Mesendoderm (in vitro differentiated cells): Measurements from ENCODE around the gene SPATA32.

Experiments used
- DNase-seq: peaks from one replicate; pipeline ENCODE4 v3.0.0; 2013
- H2AK5ac ChIP-seq: 2 replicates; pipeline ENCODE4 v1.6.1; 2013; ENCODE audit warnings: low read length, inconsistent platforms
- H2BK120ac ChIP-seq: 2 replicates; pipeline ENCODE4 v1.6.1; 2013; ENCODE audit warnings: low read depth, mild to moderate bottlenecking, low read length, moderate library complexity, mixed read lengths
- H2BK15ac ChIP-seq: replicated peaks from 2 replicates; pipeline ENCODE4 v1.6.1; 2013; ENCODE audit warnings: low read depth, mild to moderate bottlenecking, moderate library complexity
- H2BK5ac ChIP-seq: 2 replicates; pipeline ENCODE4 v1.6.1; 2013; ENCODE audit warnings: low read length, inconsistent platforms
- H3K18ac ChIP-seq: 2 replicates; pipeline ENCODE4 v1.6.1; 2013; ENCODE audit warnings: mild to moderate bottlenecking, low read length, mixed read lengths
- H3K23ac ChIP-seq: one replicate; pipeline ENCODE4 v1.6.1; 2013; ENCODE audit warnings: low read length
- H3K27ac ChIP-seq: 2 replicates; pipeline ENCODE4 v1.5.1; 2013; ENCODE audit warnings: low read depth, mild to moderate bottlenecking, inconsistent platforms, low read length, moderate library complexity
- H3K27me3 ChIP-seq: 2 replicates; pipeline ENCODE4 v1.6.1; 2013; ENCODE audit warnings: low read length, control low read depth, mild to moderate bottlenecking, inconsistent platforms; ENCODE audit not compliant: insufficient read depth, poor library complexity
- H3K36me3 ChIP-seq: 2 replicates; pipeline ENCODE4 v1.6.1; 2013; ENCODE audit warnings: low read length, inconsistent platforms; ENCODE audit not compliant: control insufficient read depth, insufficient read depth
- H3K4ac ChIP-seq: one replicate; pipeline ENCODE4 v1.6.1; 2013; ENCODE audit warnings: low read depth, mild to moderate bottlenecking, low read length, moderate library complexity
- H3K4me1 ChIP-seq: 2 replicates; pipeline ENCODE4 v1.6.1; 2013; ENCODE audit warnings: low read depth, low read length, inconsistent platforms; ENCODE audit not compliant: control insufficient read depth
- H3K4me2 ChIP-seq: 2 replicates; pipeline ENCODE4 v1.6.1; 2013; ENCODE audit warnings: low read length
- H3K4me3 ChIP-seq: 2 replicates; pipeline ENCODE4 v1.5.1; 2013; ENCODE audit warnings: mild to moderate bottlenecking, low read length
- H3K56ac ChIP-seq: one replicate; pipeline ENCODE4 v1.6.1; 2013; ENCODE audit warnings: low read length
- H3K79me1 ChIP-seq: 2 replicates; pipeline ENCODE4 v1.6.1; 2013; ENCODE audit warnings: low read length, inconsistent platforms
- H3K79me2 ChIP-seq: 2 replicates; pipeline ENCODE4 v1.6.1; 2013; ENCODE audit warnings: mild to moderate bottlenecking, low read length; ENCODE audit not compliant: control insufficient read depth, insufficient read depth
- H3K9ac ChIP-seq: 2 replicates; pipeline ENCODE4 v1.6.1; 2013; ENCODE audit warnings: low read length, inconsistent platforms
- H4K5ac ChIP-seq: one replicate; pipeline ENCODE4 v1.6.1; 2013; ENCODE audit warnings: low read length
- H4K8ac ChIP-seq: one replicate; pipeline ENCODE4 v1.6.1; 2013; ENCODE audit warnings: low read depth, mild to moderate bottlenecking, control low read depth, low read length, moderate library complexity
- WGBS: extraction: QIAGEN DNeasy Blood & Tissue Kit; methylation state at CpG from one replicate; pipeline ENCODE4 v1.1.7; 2013; ENCODE audit warnings: low lambda C conversion rate, missing lambda C conversion rate; ENCODE audit not compliant: insufficient coverage; ENCODE audit errors: extremely low coverage; 5-methylcytosine and 5-hydroxymethylcytosine counted together

The SPATA32 gene

GRCh38 chr17:45251931-45252330 is 10.0 kb downstream of the SPATA32 start:
- Histone ChIP-seq H3K27me3 (no peaks in the 10 kb centered on the region), H2BK15ac (no peak overlapping the region), H2BK120ac (no peak overlapping the region), H3K79me1 (peaks cover 4% of the 10 kb centered on the region), H4K5ac (no peak overlapping the region), H3K18ac (no peak overlapping the region), H3K23ac (no peak overlapping the region), H3K4me2 (no peak overlapping the region), H2BK5ac (no peak overlapping the region), H4K8ac (no peak overlapping the region), H3K4ac (no peak overlapping the region), H3K56ac (no peak overlapping the region), H3K4me1 (no peaks in the 10 kb centered on the region), H3K4me3 (no peak overlapping the region), H3K79me2 (no peaks in the 10 kb centered on the region), H3K27ac (no peak overlapping the region), H3K36me3 (no peaks in the 10 kb centered on the region), H2AK5ac (no peak overlapping the region), H3K9ac (no peak overlapping the region)
- WGBS = no CpG with 5 or more reads among the region's 7 CpGs
- DNase-seq = no peak

- Histone ChIP-seq H2BK5ac (peak overlapping the region; percentile 35), H3K23ac (peak overlapping the region; percentile 32), H3K27me3 (no peaks in the 10 kb centered on the region), H3K4ac (peak overlapping the region; percentile 78), H3K56ac (peak overlapping the region; percentile 96), H2BK120ac (peak overlapping the region; percentile 5), H3K27ac (peak overlapping the region; percentile 90), H3K4me1 (peaks cover 3% of the 10 kb centered on the region), H2AK5ac (peak overlapping the region; percentile 61), H3K79me2 (no peaks in the 10 kb centered on the region), H2BK15ac (no peak overlapping the region), H3K4me3 (peak overlapping the region; percentile 86), H3K36me3 (no peaks in the 10 kb centered on the region), H3K9ac (peak overlapping the region; percentile 77), H3K18ac (peak overlapping the region; percentile 91), H3K79me1 (peaks cover 4% of the 10 kb centered on the region), H4K5ac (no peak overlapping the region), H4K8ac (no peak overlapping the region), H3K4me2 (peak overlapping the region; percentile 63)
- WGBS = no CpG with 5 or more reads among the region's 39 CpGs
- DNase-seq = peak; percentile 81
Measured at GRCh38 chr17:45248132-45248957, 13.5 kb downstream of the SPATA32 start.

- H2BK5ac ChIP-seq = peak overlapping the region; percentile 83
- H3K18ac ChIP-seq = peak overlapping the region; percentile 91
- H3K4ac ChIP-seq = peak overlapping the region; percentile 78
- DNase-seq = peak; percentile 98
- no peaks in the 10 kb centered on the region for H3K79me2 ChIP-seq
- no peak overlapping the region for H2BK15ac ChIP-seq
- H3K27me3 ChIP-seq = no peaks in the 10 kb centered on the region
- H3K4me3 ChIP-seq = peak overlapping the region; percentile 86
- peak overlapping the region; percentile 86 for H3K4me2 ChIP-seq
- WGBS = no CpG with 5 or more reads among the region's 61 CpGs
- H4K5ac ChIP-seq = peak overlapping the region; percentile 52
- H2AK5ac ChIP-seq = no peak overlapping the region
- H4K8ac ChIP-seq = no peak overlapping the region
- peak overlapping the region; percentile 96 for H3K56ac ChIP-seq
- no peaks in the 10 kb centered on the region for H3K36me3 ChIP-seq
- H3K79me1 ChIP-seq = peaks cover 4% of the 10 kb centered on the region
- H3K23ac ChIP-seq = peak overlapping the region; percentile 32
- H3K27ac ChIP-seq = peak overlapping the region; percentile 90
- no peak overlapping the region for H2BK120ac ChIP-seq
- H3K4me1 ChIP-seq = peaks cover 3% of the 10 kb centered on the region
- H3K9ac ChIP-seq = peak overlapping the region; percentile 82
Measured at GRCh38 chr17:45247429-45248131, 14.3 kb downstream of the SPATA32 start.

- Histone ChIP-seq H3K4me2 (peak overlapping the region; percentile 86), H3K23ac (no peak overlapping the region), H3K56ac (peak overlapping the region; percentile 90), H3K4me3 (peak overlapping the region; percentile 71), H3K79me1 (peaks cover 4% of the 10 kb centered on the region), H2BK15ac (no peak overlapping the region), H4K8ac (no peak overlapping the region), H3K27ac (peak overlapping the region; percentile 47), H3K4me1 (peaks cover 3% of the 10 kb centered on the region), H3K27me3 (no peaks in the 10 kb centered on the region), H3K4ac (no peak overlapping the region), H4K5ac (peak overlapping the region; percentile 52), H2BK5ac (peak overlapping the region; percentile 83), H2BK120ac (no peak overlapping the region), H2AK5ac (no peak overlapping the region), H3K36me3 (no peaks in the 10 kb centered on the region), H3K18ac (peak overlapping the region; percentile 44), H3K9ac (peak overlapping the region; percentile 82), H3K79me2 (no peaks in the 10 kb centered on the region)
- peak; percentile 77 for DNase-seq
- no CpG with 5 or more reads among the region's 33 CpGs for WGBS
Measured at GRCh38 chr17:45246861-45247428, 14.9 kb downstream of the SPATA32 start.

- Histone ChIP-seq H3K4me2 (peak overlapping the region; percentile 86), H3K4me3 (no peak overlapping the region)
Measured at GRCh38 chr17:45246338-45246737, 15.6 kb downstream of the SPATA32 start.

More at GRCh38 chr17:45246338-45246737, 15.6 kb downstream of the SPATA32 start:
- no peak overlapping the region for H4K5ac ChIP-seq
- no peak overlapping the region for H3K18ac ChIP-seq
- no peaks in the 10 kb centered on the region for H3K36me3 ChIP-seq
- H3K4me1 ChIP-seq = peaks cover 3% of the 10 kb centered on the region
- H2AK5ac ChIP-seq = no peak overlapping the region
- no CpG with 5 or more reads among the region's 8 CpGs for WGBS
- DNase-seq = no peak
- H3K56ac ChIP-seq = peak overlapping the region; percentile 90
- H4K8ac ChIP-seq = no peak overlapping the region
- no peak overlapping the region for H2BK15ac ChIP-seq
- H3K23ac ChIP-seq = no peak overlapping the region
- no peak overlapping the region for H3K27ac ChIP-seq
- peaks cover 4% of the 10 kb centered on the region for H3K79me1 ChIP-seq
- no peak overlapping the region for H2BK120ac ChIP-seq
- H2BK5ac ChIP-seq = no peak overlapping the region
- no peaks in the 10 kb centered on the region for H3K79me2 ChIP-seq
- H3K4ac ChIP-seq = no peak overlapping the region
- no peaks in the 10 kb centered on the region for H3K27me3 ChIP-seq
- H3K9ac ChIP-seq = peak overlapping the region; percentile 82
